HK-2 (cell line): ENCODE data around the gene DDC.

Experiments
- DNase-seq: peaks from one replicate; pipeline ENCODE4 v3.0.0-alpha.2; 2018; ENCODE audit not compliant: unreplicated experiment

Gene DDC

DNA sequence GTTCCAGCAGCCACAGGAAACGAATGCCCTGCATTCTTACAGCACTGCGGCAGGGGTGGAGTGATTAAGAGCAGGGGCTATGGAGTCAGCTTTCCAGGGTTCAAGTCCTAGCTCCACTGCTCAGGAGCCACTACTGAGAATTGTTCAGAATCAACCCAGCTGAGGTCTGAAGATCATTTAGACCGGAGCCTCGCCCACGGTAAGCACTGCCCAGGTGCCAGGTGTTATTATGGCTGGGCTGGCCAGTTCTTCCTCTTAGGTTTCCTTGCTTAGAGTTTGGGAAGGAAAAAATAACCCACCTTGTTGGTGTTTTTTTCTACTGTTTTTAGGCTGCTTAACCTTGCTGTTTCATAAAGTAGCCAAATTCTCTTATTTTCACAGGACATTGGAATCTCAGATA, 110.2 kb downstream of the DDC start:
- DNase-seq, result no peak

DNA sequence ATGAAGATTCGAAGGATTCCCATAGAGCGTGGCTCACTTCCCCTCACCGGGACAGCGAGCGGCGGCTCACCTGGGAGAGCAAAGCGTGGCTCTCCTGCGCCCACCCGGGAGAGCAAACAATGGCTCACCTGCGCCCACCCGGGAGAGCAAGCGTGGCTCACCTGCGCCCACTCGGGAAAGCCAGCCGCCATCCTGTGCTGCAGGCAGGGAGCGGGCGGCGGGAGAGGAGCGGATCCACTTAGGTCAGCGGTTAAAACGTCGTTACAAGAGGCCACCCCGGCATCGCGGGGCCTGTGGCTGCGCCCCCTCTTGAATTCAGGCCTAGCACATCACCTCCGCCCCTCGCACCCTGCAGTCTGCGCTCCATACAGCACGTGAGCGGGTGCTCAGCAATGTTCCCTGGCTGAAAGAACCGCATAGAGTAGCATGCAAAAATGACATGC, 114.6 kb downstream of the DDC start:
- DNase-seq, result no peak

DNA sequence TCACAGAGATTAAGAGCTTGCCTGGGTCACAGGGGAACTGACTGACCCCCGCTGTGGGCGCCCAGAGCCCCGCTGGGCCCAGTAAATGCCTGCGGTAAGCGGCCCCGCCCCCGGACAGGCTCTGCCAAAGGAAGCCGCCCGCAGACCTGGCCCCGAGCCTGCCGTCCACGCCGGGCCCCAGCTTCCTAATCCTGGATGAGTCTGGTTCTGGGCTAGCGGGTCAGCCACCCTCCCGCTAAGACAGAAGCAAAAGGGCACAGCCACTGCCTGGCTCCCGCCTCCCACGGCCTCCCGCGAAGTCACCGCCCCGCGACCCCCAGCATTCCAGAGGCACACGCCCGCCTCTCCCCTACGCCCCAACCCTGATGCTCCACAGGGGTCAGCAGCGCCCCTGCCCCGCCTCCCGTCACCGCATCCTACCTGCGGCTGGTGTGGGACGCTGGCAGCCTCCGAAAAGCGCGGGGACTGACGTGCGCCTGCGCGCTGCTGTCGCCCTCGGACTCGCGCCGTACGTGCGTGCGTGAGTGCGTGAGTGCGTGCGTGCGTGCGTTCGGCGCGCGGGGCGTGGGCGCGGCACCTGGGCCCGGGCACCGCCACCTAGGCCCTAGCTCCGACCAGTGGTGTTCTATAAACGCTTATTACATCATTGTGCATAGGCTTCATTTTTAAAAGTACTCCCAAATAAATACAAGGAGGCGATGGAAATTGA, 115.2 kb downstream of the DDC start, which contains the start of gene FIGNL1:
TSS of gene FIGNL1 (minus strand) at position 470 of the 709 bp plus-strand sequence. CDS start 3,063 bp downstream, outside the sequence.
- DNase-seq, result peak; percentile 81

DNA sequence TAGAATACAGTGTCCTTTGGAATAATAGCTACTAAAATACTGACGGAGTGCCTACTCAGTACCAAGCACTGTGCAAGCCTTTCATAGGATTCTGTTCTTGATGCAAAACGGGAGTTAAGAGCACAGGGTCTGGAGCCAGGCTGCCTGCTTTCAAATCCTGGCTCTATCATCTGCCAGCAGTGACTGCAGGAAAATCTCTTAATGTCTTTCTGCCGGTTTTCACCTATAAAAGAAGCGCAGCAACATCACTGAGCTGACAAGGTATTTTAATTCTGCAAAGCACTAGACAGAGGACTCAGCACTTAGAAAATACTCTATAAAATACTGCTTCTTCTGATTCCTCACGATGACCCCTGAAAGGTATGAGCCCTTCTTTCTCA, 115.7 kb downstream of the DDC start:
- no peak for DNase-seq

DNA sequence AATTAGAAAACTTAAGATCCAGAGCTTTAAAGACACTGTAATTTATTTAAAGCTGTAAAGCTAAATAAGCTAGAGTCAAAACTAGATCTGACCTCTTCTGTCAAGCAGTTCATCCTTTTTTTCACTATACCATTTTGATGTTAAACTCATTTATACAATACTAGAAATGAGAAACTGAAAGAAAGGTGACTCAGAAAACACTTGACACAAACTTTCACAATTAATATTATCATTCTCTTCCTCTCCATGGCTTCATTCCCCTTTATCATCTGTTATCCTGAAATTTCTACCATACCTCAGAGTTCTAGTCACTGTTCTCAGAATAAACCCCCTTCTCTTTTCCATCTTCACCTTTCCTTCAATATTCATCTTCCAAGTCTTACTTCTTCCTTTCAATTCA, 116.4 kb downstream of the DDC start:
- no peak for DNase-seq

DNA sequence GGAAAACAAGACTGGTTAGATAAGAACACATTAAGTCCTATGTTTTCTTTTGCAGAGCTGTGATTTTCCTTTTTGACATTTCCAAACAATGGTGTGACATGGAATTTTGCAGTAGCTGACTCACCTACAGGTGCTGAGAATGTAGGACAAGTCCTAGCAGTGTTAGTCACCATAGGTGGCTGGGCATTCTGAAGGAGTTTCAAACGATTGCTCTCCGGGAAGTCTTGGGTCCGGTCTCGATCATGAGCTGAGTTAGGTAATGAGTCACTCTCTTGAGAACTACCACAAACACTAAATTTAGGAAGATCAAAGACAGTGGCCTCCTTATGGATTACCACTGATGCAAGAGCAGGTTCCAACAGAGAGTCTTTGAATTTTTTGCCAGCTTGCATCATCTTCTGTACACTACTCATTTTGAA, 118.7 kb downstream of the DDC start:
- DNase-seq, result peak; percentile 64

DNA sequence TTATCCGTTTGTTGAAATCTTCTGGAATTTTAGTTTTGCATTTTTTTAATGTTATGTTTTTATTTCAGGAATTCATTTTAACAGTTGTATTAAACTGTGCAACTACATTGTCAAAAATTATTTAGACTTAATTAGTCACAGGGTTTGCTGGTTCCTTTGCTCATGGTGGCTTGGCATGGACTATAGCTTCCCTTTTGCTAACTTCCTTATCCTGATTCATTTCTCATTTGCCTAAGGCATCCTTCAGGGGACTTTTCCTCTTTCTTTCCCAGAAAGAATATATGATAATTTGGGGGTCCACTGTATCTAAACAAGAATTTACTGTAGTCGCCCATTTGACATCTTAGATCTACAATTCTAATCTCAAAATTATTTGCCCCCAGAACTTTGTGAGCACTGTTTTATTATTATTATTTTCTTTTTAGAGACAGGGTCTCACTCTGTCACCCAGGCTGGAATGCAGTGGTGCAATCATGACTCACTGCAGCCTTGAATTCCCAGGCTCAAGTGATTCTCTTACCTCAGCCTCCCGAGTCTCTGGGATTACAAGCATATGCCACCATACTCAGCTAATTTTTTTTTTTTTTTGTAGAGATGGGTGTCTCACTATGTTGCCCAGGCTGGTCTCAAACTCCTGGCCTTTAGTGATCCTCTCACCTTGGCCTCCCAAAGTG, 128.9 kb downstream of the DDC start:
- DNase-seq, result peak; percentile 30

DNA sequence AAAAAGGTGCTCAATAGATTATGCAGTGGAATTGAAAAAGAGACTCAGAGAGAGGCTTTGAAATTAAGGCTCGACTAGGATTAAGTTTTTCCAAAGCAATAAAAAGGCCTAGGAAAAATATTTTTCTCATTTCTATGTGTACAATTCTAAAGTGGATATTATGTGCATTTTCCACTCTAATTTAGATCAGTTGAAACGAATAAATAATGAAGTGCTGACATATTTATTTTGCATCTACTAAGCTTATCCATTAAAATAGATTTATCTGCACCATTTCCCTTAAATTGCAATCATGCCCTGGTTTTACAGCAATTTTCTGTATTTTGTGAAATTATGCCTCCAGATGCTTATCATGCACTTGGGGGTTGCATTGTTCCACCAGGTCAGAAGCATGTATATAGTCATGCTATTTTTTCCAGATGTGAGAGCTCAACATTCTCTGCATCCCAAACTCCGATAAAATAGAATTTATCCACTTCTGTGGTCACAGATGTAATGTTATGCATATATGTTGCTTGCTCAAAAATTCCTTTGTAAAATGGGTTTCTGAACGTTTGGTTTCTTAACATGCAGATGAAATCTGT, 133.4 kb downstream of the DDC start:
- no peak for DNase-seq

DNA sequence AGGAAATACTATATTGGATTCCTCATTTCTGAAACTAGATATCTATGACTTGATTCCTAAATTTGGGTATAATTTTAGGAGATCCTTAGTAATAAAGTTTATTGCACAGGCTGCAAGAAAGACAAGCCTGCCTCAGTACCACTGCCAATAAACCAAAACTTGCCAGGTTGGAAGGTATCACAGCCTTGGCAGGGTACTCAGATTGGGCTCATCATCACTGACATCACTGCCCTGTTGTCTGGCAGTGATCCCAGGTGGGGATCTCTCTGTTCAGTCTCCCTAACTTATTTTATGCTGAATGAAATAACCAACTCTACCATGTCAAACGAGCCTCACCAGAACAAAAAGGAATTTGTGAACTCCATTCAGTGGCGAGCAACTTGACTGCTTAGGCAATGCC, 133.9 kb downstream of the DDC start:
- no peak for DNase-seq

DNA sequence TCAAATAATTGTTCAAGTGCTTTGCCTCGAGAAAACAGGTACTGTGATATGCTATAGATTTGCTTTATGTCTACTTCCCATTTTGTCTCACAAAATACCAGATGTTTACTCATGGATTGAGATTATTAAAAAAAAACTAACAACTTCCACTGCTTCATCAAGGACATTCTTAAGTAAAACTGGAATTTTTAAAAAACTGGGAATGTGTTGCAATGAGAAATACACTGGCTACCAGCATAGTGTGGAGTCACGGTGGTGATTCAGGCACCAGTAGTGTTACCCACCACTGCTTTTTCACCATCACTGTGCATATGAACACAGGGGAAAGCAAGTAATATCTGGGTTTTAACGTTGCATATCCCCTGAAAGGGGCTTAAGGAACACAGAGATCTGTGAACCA, 136.3 kb downstream of the DDC start:
- no peak for DNase-seq

DNA sequence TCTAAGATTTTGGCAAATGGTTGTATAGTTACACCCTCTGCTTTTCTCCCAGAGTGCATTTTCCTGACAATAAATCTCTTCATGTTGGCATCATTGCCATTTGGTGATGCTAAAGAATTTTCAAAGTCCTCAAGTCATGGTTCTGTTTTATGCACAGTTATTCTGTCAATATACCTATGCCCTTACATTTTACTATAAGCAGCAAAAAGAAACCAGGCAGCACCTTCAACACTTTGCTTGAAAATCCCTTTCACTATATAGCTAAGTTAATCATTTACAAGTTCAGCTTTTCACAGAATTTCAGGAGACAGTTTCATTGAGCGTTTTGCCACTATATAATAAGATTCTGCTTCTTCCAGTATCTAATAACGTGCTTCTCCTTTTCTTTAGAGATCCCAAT, 137.7 kb downstream of the DDC start:
- no peak for DNase-seq

DNA sequence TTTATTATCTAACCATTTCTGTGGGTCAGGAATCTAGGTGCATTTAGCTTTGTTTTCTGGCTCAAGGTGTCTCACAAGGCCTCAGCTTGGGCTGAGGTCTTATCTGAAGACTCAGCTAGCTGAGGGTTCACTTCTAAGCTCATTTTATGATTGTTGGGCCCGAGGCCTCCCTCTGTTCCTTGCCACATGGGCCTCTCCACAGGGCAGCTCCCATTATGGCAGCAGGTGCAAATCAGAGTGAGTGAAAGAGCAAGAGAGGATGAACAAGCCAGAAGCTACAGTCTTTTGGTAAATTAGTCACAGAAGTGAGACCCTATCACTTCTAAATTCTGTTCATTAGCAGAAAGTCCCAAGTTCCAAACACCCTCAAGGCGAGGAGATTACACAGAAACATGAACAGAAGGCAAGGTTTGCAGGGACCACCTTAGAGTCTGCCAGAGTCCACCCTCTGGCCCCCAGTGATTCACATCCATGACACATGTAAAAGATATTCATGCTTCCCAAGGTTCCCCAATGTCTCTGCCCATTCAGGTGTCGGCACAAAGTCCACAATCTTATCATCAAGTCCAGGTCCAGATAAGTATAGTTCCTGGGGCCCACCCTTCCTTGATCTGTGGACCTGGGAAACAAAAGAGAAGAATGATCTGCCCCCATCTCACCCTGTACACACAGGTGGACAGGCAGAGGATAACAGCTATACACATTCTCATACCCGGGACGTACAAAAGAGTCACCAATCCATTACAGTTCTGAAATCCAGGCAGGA, 138.7 kb downstream of the DDC start:
- DNase-seq, result no peak

DNA sequence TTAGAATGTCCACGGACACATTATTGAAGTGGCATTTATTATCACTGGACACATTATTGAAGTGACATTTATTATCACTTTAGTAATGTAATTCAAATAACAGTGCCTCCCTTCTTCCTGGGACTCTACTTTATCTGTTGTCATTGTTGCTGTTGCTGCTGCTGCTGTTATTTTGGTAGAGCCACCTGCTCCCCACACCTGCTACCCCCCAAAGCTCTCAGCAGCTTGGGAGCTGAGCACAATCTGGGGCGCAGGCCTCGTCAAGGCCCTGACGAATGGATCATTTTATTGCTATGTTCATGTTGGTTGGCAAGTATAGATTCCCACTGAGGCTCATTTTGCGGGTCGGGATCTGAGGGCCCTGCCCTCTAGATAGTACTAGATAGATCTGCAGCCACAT, 139.9 kb downstream of the DDC start:
- DNase-seq, result no peak

DNA sequence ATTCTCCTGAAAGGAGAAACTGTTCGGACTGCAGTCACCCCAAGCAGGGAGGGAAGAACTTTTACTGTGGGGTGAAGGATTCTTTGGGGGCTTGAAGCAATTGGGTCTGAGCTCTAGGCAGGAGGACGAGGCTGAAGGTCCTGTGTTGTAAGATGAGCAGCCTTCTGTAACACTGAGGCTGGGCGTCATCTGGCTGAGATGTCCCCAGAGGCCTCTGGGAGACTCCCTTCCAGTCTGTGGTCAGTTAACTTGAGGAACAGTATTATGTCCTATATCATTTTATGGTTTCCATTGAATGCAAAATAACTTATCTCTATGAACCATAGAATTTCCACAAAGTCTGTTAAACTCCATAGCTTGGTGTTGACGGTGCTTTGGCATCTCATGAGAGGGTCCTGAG, 141.3 kb downstream of the DDC start:
- no peak for DNase-seq

DNA sequence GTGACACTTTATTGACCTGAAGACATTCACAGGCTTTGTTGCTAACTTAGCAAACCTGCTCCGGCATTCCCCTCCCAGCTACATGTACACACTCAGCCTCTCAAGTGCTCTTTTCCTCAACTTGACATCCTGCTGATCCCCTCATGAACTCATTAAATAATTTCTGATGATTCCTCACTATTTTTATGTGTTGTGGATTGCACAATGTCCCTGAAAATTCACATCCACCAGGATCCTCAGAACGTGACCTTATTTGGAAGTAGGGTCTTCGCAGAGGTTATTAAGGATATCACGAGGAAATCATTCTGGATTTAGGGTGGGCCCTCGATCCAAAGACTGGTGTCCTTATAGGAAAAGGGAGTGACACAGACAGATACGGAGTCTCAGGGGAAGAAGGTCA, 142.3 kb downstream of the DDC start:
- no peak for DNase-seq

DNA sequence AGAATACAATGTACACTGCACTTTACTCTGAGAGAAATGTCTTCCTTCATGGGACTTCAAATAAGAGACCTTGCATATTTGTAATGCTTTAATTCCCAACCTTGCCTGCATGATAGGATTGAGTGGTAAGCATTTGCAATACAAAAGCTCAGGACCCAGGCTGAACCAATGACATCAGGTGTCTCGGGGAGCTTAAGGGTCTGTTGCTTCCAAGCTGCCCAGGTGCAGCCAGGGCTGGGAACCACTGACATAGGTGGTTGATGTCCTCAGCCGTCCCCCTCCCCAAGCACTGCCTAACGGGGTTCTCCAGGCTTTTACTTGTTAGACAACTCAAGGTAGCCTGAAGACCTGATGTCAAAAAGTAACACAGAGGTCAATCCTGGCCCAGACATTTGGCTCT, 144.2 kb downstream of the DDC start:
- no peak for DNase-seq

DNA sequence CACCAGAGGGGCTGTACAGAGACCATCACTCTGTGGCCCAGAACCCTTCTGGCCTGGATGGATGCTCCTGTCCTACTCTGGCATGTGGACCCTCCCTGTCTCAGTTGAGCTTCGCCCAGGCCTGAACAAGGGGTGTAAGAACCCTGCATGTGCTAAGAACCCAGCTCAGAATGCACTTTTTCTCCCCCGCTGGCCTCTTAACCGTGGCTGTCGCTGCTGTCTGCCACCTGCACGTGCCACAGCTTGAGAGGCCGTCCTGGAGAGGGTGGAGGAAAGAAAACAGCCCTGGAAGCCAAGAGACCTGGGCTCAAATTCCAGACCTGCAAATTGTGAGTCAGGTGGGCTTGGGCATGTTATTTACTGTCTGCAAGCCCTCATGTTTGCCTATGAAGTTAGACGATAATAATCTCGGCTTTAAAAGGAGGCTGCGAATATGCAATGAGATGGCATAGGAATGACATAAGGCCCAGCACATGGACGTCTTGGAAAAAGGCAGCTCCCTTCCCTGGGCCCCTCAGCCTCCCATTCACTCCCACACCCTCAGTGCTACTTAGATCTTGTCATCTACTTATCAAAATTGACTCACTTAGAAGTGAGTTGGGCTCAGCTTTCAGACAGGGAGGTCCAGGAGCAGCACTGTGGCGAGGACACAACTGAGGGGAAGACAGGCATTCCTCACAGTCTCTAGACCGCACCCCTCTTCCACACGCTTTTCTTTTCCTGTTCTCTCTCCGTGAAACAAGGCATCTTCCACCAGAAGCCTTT, 146.5 kb downstream of the DDC start:
- no peak for DNase-seq

DNA sequence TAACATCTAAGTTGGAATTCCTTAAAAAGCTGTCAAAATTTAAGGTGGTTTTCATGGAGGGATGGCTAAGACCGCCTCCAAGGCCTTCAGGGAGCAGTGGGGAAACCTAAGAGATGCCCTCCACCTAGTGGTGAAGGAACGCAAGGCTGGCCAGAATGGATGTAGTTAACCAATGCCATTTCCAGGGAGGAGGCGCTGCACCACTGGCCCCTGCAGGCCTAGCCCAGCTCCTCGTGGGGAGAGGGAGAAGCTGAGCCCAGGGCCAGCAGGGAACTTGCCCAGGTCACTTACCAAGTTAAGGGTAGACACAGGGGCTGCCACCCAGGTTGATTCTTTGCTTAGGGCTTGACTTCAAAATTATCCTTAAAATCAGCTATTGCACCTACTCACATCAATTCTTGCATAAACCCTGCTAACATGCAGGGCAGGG, 147.1 kb downstream of the DDC start:
- DNase-seq, result peak; percentile 66

DNA sequence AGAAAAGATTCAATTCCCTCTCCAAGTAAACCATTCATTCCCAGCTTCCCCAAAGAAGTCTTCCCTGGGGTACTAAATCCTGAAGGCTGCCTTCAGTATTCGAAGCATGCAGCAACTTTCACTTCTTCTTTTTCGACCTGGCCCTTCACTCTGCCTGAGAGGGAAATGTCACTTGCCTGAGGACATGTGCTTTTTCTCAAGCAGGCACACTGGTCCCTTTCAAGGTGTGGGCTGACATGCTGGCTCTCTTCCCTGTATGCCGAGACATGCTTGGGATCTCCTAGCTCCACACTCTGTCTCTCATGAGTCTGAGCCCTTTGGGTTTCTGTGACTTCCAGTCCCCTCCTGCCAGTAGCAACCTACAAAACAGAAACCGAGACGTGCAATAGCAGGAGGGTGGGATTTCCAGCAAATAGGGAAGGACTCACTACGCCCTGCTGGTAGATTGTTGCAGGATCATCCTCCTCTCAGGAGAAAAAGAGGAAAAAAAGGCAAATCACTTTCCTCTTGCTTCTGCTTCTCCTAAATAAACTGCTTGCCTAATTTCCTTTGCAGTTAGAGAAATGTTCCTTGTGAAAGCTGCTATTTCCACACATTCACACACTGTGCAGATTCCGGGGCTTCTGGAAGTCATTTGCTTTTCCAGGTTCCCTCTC, 148.6 kb downstream of the DDC start:
- no peak for DNase-seq

DNA sequence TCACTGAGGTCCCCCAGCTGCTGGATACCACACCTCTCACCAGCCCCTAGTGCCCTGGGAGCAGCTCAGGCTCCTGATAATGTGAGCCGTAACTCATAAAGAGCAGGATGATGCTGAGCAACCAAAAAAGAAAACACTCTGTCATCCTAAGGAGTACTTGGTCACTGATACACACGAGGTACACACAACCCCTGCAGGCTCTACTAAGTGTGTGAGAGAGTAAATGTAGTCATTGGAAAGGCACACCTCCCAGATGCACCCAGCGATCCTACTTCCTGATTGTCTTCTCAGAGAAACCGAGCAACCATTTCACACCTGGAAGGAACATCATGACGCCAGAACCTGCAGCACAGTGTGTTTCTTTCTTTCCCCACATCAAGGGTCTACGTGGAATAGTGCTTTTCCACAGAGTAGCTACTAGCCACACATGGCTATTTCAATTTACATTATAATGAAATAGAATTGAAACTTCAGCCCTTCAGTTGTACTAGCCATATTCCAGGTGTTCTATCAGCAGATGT, 149.3 kb downstream of the DDC start:
- no peak for DNase-seq

DNA sequence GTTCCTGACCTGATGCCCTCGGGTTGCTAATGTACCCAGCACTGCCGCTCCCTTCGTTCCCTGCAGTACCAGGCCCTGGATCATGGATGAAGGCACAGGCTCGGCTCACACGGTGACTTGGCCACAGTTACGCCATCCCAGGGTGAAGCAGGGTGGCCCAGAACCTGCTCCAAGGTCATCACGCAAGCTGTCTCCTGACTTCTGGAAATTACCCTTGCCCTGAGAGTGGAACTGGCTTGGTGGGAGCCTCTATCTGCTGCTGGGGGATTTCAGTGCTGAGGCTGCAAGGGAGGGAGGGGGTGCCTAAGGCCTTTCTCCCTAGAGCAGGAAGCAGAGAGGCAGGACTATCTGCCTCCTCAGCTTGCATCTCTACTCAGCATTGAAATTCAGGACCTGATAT, 151.6 kb downstream of the DDC start:
- no peak for DNase-seq
